Tibial artery (tissue), 4 donors: ENCODE measurements around the gene FAM186B.

Source experiments
- DNase-seq, 2 donors: peaks; one replicate each; pipeline ENCODE4 v3.0.0-alpha.2; 2019
- H3K27ac ChIP-seq, 2 donors: fragments of 200-600 bp; sonication (generic) in 1 of 2; 1 replicate in 1 of 2; 2 replicates in 1 of 2; pipeline ENCODE4 v1.5.1; 2018 to 2019; ENCODE audit warnings: mild to moderate bottlenecking in 1 of 2
- H3K27me3 ChIP-seq, 2 donors: fragments of 200-600 bp; sonication (generic) in 1 of 2; one replicate each; pipeline versions ENCODE4 v1.5.1 to v1.6.0; 2016 to 2019
- H3K36me3 ChIP-seq, 3 donors: fragments of 200-600 bp; sonication (generic) in 2 of 3; one replicate each; pipeline ENCODE4 v1.5.1; 2016 to 2019; ENCODE audit warnings: mild to moderate bottlenecking in 2 of 3
- H3K4me1 ChIP-seq, 4 donors: fragments of 200-600 bp; sonication (generic) in 2 of 4; 1 replicate in 3 of 4; 2 replicates in 1 of 4; pipeline ENCODE4 v1.5.1; 2016 to 2019
- H3K4me3 ChIP-seq, 2 donors: fragments of 200-600 bp; sonication (generic) in 1 of 2; 1 replicate in 1 of 2; 2 replicates in 1 of 2; pipeline ENCODE4 v1.5.1; 2018 to 2019; ENCODE audit warnings: mild to moderate bottlenecking in 2 of 2
- H3K9me3 ChIP-seq, 3 donors: fragments of 200-600 bp; sonication (generic) in 1 of 3; one replicate each; pipeline ENCODE4 v1.5.1; 2016 to 2019
- intact Hi-C: fragments of 100-400 bp; cut with DNase I; formaldehyde crosslinking; loops from one replicate; pipeline ENCODE4 v1.15.0; 2023; ENCODE audit warnings: low total_unique reads
- TF ChIP-seq, protein P1 (sequence below), 2 experiments: fragments of 200-600 bp in 1 of 2; fragments of 450-650 bp in 1 of 2; IDR thresholded peaks; one replicate each; pipeline ENCODE4 v1.5.1; 2017 to 2019; ENCODE audit warnings: antibody characterized with exemption in 2 of 2, mild to moderate bottlenecking in 1 of 2, moderate library complexity in 1 of 2

Gene FAM186B

DNA sequence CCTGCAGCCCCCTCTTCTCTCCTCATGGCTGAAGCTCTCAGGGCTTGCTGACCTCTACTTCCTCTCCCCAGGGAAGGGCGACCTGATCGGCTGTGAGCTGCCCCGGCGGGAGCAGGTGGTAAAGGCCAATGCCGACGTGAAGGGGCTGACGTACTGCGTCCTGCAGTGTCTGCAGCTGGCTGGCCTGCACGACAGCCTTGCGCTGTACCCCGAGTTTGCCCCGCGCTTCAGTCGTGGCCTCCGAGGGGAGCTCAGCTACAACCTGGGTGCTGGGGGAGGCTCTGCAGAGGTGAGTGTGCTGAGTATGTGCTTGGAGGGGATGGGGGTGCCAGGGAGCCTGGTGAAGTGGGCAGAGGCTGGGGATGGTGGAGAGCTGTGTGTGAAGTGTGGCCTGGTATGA lies 51.2 kb downstream of the FAM186B start:
- Histone ChIP-seq H3K27ac (no peak overlapping the region), H3K4me1 (peaks cover 0 to 12% (median 6%) of the 10 kb centered on the region in 4 donors), H3K36me3 (peaks cover 18 to 38% (median 29%) of the 10 kb centered on the region in 3 donors), H3K4me3 (no peak overlapping the region), H3K27me3 (peaks cover 0 to 7% of the 10 kb centered on the region in 2 donors), H3K9me3 (no peaks in the 10 kb centered on the region)
- intact Hi-C loops: no loop called here
- TF ChIP-seq, protein P1, sequence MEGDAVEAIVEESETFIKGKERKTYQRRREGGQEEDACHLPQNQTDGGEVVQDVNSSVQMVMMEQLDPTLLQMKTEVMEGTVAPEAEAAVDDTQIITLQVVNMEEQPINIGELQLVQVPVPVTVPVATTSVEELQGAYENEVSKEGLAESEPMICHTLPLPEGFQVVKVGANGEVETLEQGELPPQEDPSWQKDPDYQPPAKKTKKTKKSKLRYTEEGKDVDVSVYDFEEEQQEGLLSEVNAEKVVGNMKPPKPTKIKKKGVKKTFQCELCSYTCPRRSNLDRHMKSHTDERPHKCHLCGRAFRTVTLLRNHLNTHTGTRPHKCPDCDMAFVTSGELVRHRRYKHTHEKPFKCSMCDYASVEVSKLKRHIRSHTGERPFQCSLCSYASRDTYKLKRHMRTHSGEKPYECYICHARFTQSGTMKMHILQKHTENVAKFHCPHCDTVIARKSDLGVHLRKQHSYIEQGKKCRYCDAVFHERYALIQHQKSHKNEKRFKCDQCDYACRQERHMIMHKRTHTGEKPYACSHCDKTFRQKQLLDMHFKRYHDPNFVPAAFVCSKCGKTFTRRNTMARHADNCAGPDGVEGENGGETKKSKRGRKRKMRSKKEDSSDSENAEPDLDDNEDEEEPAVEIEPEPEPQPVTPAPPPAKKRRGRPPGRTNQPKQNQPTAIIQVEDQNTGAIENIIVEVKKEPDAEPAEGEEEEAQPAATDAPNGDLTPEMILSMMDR (IDR thresholded peaks at IDR 0.05): no peak
- DNase-seq: no peak

DNA sequence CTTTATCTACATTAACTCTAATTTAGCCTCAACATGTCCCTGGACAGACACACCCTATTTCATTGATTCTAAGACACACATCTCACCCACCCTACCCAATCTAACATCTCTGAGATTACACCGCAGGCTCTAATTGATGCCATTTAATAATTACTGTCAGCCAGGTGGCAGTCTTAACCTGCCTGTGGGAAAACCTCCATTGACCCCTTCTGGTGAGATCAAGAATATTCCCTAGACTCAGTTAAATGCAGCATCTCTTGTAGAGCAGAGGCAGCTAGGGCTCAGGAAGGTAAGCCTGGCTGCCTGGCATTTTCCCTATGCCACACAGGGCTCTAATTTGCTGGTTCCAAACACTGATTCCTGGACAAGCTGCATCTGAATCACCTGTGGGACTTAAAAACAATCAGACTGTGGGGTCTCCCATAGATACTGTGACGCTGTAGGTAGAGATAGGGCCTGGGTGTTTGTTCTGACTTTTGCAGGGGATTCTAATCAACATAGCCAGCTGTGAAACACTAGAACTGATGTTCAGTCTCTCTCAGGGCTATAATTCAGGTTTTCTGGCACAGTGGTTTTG lies 51.8 kb downstream of the FAM186B start:
- Histone ChIP-seq H3K4me3 (no peak overlapping the region), H3K4me1 (peaks cover 0 to 19% (median 13%) of the 10 kb centered on the region in 4 donors), H3K36me3 (peaks cover 11 to 31% (median 22%) of the 10 kb centered on the region in 3 donors), H3K27ac (no peak overlapping the region), H3K27me3 (peaks cover 0 to 14% of the 10 kb centered on the region in 2 donors), H3K9me3 (no peaks in the 10 kb centered on the region)
- DNase-seq: no peak
- TF ChIP-seq, protein P1 (IDR thresholded peaks at IDR 0.05): no peak
- intact Hi-C loops: no loop called here

DNA sequence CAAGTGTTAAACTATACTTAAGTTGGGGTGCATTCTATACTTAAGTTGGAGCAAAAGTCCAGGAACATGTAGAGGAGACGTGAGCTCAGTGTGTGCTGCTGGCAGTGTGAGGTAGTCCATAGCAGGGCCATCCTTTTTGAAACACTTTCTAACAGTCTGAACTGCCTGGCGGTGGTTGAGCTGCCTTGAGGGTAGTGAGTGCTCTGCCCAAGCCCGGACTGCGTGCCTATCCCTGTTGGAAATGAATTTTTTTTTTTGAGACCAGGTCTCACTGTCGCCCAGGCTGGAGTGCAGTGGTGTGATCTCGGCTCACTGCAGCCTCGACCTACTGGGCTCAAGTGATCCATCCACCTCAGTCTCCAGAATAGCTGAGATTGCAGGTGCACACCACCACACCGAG lies 52.5 kb downstream of the FAM186B start:
- H3K4me1 ChIP-seq: peaks cover 0 to 25% (median 16%) of the 10 kb centered on the region in 4 donors
- no peak overlapping the region for H3K27ac ChIP-seq
- DNase-seq: no peak
- H3K27me3 ChIP-seq: peaks cover 0 to 21% of the 10 kb centered on the region in 2 donors
- TF ChIP-seq, protein P1 (IDR thresholded peaks at IDR 0.05): no peak
- H3K9me3 ChIP-seq: no peaks in the 10 kb centered on the region
- intact Hi-C loops: no loop called here
- peaks cover 4 to 24% (median 18%) of the 10 kb centered on the region in 3 donors for H3K36me3 ChIP-seq
- H3K4me3 ChIP-seq: no peak overlapping the region

DNA sequence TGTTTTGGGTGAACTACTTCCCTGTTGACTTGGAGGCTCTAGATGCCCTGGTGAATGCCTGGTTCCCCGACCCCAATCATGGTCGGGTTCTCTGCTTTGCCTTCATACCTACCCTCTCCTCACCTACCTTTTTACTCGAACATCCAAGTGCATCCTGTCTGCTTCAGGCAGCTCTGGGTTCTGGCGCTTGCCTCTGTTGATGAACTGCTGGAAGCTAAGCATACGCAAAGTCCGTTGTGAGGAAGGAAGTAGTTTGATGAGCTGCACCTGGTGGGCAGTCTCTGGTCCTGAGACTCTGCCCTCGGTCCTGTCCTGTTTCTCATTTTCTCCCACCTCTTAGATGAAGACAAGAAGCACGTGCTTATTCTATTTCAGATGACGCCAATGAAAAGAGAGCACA lies 53.0 kb downstream of the FAM186B start:
- intact Hi-C loops: no loop called here
- TF ChIP-seq, protein P1 (IDR thresholded peaks at IDR 0.05): no peak
- peak overlapping the region in 1 of 2 donors; percentile 7 for H3K27ac ChIP-seq
- no peaks in the 10 kb centered on the region for H3K9me3 ChIP-seq
- peaks cover 0 to 20% (median 13%) of the 10 kb centered on the region in 3 donors for H3K36me3 ChIP-seq
- no peak for DNase-seq
- H3K4me1 ChIP-seq: peaks cover 0 to 25% (median 16%) of the 10 kb centered on the region in 4 donors
- peaks cover 0 to 26% of the 10 kb centered on the region in 2 donors for H3K27me3 ChIP-seq
- H3K4me3 ChIP-seq: no peak overlapping the region

DNA sequence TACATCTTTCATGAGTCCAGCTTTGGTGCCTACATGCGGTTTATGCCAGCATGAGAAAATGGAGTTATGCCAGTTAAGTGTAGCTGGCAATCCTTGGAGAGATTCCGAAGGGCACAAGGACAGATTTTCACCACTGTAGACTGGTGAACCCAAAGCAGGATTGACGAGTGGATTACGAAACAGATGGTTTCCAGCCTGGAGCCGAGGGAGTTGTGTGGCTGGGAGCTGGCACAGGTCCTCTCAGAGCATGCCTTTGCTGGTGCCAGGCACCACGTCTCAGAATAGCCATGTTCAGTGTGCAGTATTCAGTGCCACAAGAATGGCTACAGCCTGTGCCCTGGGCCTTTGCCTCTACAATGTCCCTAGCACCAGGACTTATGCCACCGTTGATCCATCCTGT lies 53.4 kb downstream of the FAM186B start:
- TF ChIP-seq, protein P1 (IDR thresholded peaks at IDR 0.05): no peak
- H3K36me3 ChIP-seq: peaks cover 0 to 16% (median 9%) of the 10 kb centered on the region in 3 donors
- H3K27ac ChIP-seq: peak overlapping the region in 1 of 2 donors; percentile 41
- peak in 1 of 2 donors; percentile 87 for DNase-seq
- H3K9me3 ChIP-seq: no peaks in the 10 kb centered on the region
- intact Hi-C loops: no loop called here
- H3K4me1 ChIP-seq: peaks cover 0 to 25% (median 16%) of the 10 kb centered on the region in 4 donors
- peaks cover 0 to 30% of the 10 kb centered on the region in 2 donors for H3K27me3 ChIP-seq
- no peak overlapping the region for H3K4me3 ChIP-seq
